GM23338 (cell line): Measurements from ENCODE around the gene OPTC.

Experiments
- POLR2AphosphoS5 ChIP-seq: IDR thresholded peaks from 2 replicates; pipeline ENCODE4 v1.6.1; 2016; ENCODE audit warnings: antibody characterized with exemption, low read depth
- TF ChIP-seq, protein P1 (sequence below), 2 experiments: fragments of 200-600 bp in 1 of 2; sonication (generic) in 1 of 2; conservative IDR thresholded peaks; 2 replicates each; pipeline versions ENCODE4 v1.5.1 to v1.6.1; 2016 to 2017; ENCODE audit warnings: antibody characterized with exemption in 2 of 2, low read depth in 2 of 2, mild to moderate bottlenecking in 2 of 2, moderate library complexity in 1 of 2

DNA sequence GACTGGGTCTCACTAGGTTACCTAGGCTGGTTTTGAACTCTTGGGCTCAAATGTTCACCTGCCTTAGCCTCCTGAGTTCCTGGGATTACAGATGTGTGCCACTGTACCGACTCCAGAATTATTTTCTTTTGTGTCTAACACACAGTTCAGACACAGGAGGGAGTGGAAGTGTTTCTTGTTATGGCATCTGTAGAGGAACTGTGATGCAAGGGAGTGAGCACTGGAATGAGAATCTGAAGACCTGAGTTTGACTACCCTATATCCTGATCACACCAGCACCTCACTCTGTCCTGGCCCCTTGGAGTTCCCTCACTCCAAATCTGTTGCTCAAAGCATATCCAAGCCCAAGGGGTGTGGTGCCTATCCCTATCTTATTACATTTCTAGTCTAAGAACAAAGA is 15.2 kb downstream of the OPTC start:
- no peak for TF ChIP-seq POLR2AphosphoS5
- TF ChIP-seq, protein P1, sequence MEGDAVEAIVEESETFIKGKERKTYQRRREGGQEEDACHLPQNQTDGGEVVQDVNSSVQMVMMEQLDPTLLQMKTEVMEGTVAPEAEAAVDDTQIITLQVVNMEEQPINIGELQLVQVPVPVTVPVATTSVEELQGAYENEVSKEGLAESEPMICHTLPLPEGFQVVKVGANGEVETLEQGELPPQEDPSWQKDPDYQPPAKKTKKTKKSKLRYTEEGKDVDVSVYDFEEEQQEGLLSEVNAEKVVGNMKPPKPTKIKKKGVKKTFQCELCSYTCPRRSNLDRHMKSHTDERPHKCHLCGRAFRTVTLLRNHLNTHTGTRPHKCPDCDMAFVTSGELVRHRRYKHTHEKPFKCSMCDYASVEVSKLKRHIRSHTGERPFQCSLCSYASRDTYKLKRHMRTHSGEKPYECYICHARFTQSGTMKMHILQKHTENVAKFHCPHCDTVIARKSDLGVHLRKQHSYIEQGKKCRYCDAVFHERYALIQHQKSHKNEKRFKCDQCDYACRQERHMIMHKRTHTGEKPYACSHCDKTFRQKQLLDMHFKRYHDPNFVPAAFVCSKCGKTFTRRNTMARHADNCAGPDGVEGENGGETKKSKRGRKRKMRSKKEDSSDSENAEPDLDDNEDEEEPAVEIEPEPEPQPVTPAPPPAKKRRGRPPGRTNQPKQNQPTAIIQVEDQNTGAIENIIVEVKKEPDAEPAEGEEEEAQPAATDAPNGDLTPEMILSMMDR (conservative IDR thresholded peaks at IDR 0.05; ENCODE audit: low read depth in 2 of 2) = no peak
